Omental fat pad (tissue), 4 donors: ENCODE data around the gene DBN1. TPM values are rescaled to one million over a fixed set of nuclear protein-coding genes. Genes with fewer than 3 reads are reported as not detected.
"Not testable (repeated sequence)": the region's sequence is repeated elsewhere in the genome, so short reads cannot be mapped to it uniquely, and the experiment has no call there.

ENCODE experiments used
- ATAC-seq: fragments of 150-250 bp; one replicate; pipeline ENCODE4 v1.9.1; 2016; ENCODE audit warnings: mild to moderate bottlenecking, moderate library complexity; ENCODE audit not compliant: low FRiP score
- DNase-seq: peaks from one replicate; pipeline ENCODE4 v3.0.0-alpha.2; 2019; ENCODE audit warnings: low spot score
- total RNA-seq, 4 donors: library from RNA; depleted of rRNA; stranded (reverse); fragments of >200 nt; gene quantifications; one replicate each; pipeline ENCODE4 v1.1.0, GENCODE V29; 2016
- TF ChIP-seq, protein P1 (sequence below), 3 donors: fragments of 450-650 bp; IDR thresholded peaks; one replicate each; pipeline ENCODE4 v1.5.1; 2016 to 2017; ENCODE audit warnings: antibody characterized with exemption in 3 of 3, mild to moderate bottlenecking in 3 of 3, moderate library complexity in 2 of 3

The DBN1 gene
- total RNA-seq, 4 donors from 2014 or later, result 33.5 to 78.5 (median 38.3) TPM

- no peak for DNase-seq
- no peak for ATAC-seq
- TF ChIP-seq, protein P1, sequence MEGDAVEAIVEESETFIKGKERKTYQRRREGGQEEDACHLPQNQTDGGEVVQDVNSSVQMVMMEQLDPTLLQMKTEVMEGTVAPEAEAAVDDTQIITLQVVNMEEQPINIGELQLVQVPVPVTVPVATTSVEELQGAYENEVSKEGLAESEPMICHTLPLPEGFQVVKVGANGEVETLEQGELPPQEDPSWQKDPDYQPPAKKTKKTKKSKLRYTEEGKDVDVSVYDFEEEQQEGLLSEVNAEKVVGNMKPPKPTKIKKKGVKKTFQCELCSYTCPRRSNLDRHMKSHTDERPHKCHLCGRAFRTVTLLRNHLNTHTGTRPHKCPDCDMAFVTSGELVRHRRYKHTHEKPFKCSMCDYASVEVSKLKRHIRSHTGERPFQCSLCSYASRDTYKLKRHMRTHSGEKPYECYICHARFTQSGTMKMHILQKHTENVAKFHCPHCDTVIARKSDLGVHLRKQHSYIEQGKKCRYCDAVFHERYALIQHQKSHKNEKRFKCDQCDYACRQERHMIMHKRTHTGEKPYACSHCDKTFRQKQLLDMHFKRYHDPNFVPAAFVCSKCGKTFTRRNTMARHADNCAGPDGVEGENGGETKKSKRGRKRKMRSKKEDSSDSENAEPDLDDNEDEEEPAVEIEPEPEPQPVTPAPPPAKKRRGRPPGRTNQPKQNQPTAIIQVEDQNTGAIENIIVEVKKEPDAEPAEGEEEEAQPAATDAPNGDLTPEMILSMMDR (IDR thresholded peaks at IDR 0.05), result no peak
These were observed 17.0 kb upstream of the DBN1 start for GRCh38 chr5:177490311-177490991.

DNA sequence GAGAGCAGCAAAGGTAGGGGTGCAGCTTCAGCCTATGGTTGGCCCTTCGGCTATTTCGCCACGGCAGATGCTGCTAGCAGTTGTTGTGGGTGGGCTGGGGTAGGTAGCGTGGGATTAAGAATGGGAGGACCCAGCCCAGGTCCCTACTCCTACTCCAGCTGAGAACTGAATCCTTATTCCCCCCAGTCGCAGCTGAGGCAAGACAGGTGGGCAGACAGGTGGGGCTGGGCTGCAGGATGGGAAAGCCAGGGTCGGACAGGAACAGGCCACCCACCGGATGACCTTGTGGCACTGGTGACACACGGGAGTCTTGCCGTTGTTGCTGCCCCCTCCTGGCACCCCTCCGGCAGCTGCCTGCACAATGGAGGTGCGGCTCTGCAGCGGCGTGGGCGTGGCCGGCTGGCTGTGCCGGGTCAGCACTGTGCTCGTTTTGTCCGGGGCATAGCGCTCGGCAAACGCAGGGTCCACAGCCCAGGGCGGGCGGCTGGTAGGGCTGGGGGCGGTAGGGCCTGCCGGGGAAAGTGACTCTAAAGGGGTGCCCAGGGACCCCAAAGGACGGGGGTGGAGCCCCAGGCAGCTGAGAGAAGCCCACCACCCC, 15.8 kb upstream of the DBN1 start:
- TF ChIP-seq, protein P1 (IDR thresholded peaks at IDR 0.05), result no peak
- ATAC-seq (no peak), DNase-seq (no peak)

DNA sequence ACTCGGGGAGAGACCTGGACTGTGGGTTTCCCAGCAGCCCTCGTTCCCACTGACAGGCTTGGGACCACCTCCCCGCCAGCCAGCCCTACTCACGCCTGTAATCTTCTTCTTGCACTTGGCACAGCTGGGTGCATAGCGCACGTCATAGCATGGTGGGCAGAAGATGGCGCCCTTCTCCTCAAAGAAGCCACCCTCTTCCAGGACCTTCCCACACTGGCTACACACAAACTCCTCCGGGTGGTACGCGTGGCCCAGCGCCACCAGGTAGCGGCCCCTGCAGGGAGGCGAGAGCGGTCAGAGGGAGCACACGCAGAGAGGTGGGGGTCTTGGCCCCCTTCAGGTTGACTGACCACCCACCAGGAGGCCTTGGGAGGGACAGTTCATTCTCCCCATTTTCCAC, 14.5 kb upstream of the DBN1 start:
- no peak for ATAC-seq
- DNase-seq, result no peak
- TF ChIP-seq, protein P1 (IDR thresholded peaks at IDR 0.05), result no peak

DNA sequence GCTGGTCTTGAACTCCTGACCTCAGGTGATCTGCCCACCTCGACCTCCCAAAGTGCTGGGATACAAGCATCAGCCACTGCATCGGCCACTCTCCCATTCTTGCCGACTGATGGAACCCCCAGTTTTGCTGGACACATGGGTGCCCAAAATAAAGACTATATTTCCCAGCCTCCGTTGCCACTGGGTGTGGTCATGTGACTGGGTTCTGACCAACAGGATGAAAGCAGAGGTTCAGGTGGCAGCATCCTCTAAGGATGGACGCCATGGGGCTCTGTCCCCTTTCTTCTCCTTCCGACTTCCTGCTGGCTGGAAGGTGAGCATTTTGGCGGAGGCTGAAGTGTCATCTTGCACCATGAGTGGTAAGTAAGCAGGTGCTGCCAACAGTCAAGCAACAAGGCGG, 13.7 kb upstream of the DBN1 start:
- DNase-seq (no peak), ATAC-seq (no peak)
- TF ChIP-seq, protein P1 (IDR thresholded peaks at IDR 0.05), result no peak

GRCh38 chr5:177486256-177486655, 12.8 kb upstream of the DBN1 start:
- no peak for DNase-seq
- TF ChIP-seq, protein P1 (IDR thresholded peaks at IDR 0.05), result no peak

DNA sequence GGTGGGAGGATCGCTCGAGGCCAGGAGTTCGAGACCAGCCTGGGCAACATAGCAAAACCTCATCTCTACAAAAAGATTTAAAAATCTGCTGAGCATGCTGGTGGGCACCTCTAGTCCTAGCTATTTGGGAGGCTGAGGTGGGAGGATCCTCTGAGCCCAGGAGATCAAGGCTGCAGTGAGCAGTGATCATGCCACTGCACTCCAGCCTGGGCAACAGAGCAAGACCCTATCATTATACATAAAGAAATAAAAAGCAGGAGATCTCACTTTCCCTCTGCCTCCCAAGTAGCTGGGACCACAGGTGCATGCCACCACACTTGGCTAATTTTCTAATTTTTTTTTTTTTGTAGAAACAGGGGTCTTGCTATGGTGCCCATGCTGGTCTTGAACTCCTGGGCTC, 12.3 kb upstream of the DBN1 start:
- ATAC-seq, DNase-seq: not testable (repeated sequence)

More at GRCh38 chr5:177486256-177486655, 12.8 kb upstream of the DBN1 start:
- no peak for ATAC-seq

DNA sequence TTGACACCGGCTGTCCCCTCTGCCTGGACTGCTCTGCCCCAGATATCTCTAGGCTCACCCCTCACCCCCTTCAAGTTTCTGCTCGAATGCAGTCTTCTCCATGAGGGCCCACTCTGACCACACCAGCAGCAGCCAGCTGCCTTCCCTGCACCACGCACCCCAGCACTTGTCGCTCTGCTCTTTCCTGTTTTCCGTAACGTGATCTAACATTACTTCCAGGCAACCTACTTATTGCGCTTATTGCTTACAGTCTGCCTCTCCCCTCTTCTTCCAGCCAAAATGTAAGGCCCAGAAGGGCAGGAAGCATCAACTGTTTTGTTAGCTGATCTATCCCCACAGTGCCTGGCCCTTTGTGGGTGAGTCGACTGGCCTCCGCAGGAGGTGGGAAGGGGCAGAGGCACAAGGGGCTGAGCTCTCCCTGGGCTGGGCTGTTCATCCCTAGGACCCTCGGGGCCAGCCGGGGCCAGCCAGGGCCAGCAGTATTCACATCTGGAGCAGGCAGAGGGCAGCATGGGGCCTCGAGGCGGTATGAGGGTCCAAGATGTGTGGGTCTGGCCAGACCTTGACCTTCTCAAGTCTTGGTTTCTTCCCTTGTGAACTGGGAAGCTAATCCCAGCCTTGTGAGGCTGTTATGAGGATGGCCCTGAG, 11.6 kb upstream of the DBN1 start:
- ATAC-seq (no peak), DNase-seq (no peak)
- TF ChIP-seq, protein P1 (IDR thresholded peaks at IDR 0.05), result no peak
